Type B pancreatic cell (in vitro differentiated cells): Measurements from ENCODE around the gene GPR18. TPM values are rescaled to one million over a fixed set of nuclear protein-coding genes. Genes with fewer than 3 reads are reported as not detected.

Experiments used
- DNase-seq: peaks from one replicate; pipeline ENCODE4 v3.0.0; 2021; ENCODE audit warnings: mixed read lengths; ENCODE audit not compliant: unreplicated experiment; ENCODE audit errors: extremely low spot score
- H3K27ac Mint-ChIP-seq: 2 replicates; pipeline ENCODE4 v1.8.0; 2021; ENCODE audit warnings: mild to moderate bottlenecking, mixed read lengths
- H3K27me3 Mint-ChIP-seq: 2 replicates; pipeline ENCODE4 v1.8.0; 2021; ENCODE audit warnings: mixed read lengths
- H3K36me3 Mint-ChIP-seq: 2 replicates; pipeline ENCODE4 v1.8.0; 2021; ENCODE audit warnings: mixed read lengths
- H3K4me1 Mint-ChIP-seq: one replicate; pipeline ENCODE4 v1.8.0; 2021; ENCODE audit warnings: mixed read lengths; ENCODE audit not compliant: unreplicated experiment
- H3K4me3 Mint-ChIP-seq: 2 replicates; pipeline ENCODE4 v1.8.0; 2021; ENCODE audit warnings: mild to moderate bottlenecking, mixed read lengths
- H3K9me3 Mint-ChIP-seq: 2 replicates; pipeline ENCODE4 v1.8.0; 2021; ENCODE audit warnings: mixed read lengths
- total RNA-seq: library from RNA; stranded (reverse); gene quantifications from 2 replicates; pipeline ENCODE4 v1.2.1, GENCODE V29; 2021; ENCODE audit warnings: low replicate concordance
- TF ChIP-seq, protein P1 (sequence below): fragments of 200-600 bp; sonication (generic); conservative IDR thresholded peaks from 2 replicates; pipeline ENCODE4 v1.5.0; 2021; ENCODE audit warnings: antibody characterized with exemption, mild to moderate bottlenecking

The GPR18 gene
- total RNA-seq, 1 donor from 2014 or later = not detected

DNA sequence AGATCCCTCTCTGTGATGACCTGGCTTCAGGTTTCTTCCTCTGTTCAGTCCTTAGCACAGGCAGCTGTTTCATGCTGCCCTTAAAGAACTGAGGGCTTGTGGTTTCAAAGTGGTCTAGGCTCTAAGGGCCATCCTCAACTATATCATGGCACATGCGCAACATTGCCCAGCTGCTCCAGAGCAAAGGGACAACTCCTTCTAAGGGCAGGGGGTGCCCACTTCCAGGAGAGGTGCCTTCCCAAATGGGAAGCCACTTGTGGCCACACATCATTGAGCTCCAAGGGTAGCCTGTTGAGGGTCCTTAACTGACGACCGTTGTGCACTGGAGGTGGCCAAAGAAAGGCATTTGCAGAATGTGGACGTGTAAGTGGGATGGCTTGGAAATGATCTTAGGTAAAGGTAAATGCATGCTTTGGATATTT, 41.8 kb upstream of the GPR18 start:
- Mint-ChIP-seq H3K4me3 (no peak overlapping the region), H3K36me3 (peaks cover 18% of the 10 kb centered on the region), H3K9me3 (no peaks in the 10 kb centered on the region), H3K27ac (no peak overlapping the region), H3K4me1 (peaks cover 5% of the 10 kb centered on the region), H3K27me3 (no peaks in the 10 kb centered on the region)
- TF ChIP-seq, protein P1, sequence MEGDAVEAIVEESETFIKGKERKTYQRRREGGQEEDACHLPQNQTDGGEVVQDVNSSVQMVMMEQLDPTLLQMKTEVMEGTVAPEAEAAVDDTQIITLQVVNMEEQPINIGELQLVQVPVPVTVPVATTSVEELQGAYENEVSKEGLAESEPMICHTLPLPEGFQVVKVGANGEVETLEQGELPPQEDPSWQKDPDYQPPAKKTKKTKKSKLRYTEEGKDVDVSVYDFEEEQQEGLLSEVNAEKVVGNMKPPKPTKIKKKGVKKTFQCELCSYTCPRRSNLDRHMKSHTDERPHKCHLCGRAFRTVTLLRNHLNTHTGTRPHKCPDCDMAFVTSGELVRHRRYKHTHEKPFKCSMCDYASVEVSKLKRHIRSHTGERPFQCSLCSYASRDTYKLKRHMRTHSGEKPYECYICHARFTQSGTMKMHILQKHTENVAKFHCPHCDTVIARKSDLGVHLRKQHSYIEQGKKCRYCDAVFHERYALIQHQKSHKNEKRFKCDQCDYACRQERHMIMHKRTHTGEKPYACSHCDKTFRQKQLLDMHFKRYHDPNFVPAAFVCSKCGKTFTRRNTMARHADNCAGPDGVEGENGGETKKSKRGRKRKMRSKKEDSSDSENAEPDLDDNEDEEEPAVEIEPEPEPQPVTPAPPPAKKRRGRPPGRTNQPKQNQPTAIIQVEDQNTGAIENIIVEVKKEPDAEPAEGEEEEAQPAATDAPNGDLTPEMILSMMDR = no peak
- no peak for DNase-seq

DNA sequence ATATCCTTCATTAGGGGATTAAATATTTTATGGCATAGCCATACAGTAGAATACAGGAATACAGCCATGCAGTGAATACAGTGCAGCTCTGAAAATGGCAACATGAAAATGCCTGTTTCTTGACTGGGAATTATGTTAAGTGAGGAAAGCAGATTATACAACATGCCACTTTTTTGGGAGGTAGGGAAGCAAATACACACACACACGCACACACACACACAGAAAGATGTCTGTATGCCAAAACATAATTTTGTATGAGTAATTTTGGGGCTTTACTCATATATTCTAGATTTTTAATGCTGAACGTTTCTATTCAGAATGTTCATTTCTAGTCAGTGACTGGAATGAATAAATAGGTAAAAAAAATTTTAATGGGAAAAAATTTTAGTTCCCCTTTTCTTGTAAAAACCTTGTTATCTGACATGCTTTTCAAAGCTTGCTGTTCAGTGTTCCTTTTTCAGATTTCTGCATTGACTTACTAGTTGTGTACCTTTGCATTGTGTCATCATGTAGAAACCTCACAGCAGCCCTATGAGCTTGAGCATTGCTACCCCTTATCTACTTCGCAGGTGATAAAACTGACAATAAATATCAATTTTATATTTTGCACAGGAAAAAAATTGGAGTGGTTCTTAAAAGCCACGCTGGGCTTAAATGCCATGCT, 41.2 kb upstream of the GPR18 start:
- no peaks in the 10 kb centered on the region for H3K9me3 Mint-ChIP-seq
- TF ChIP-seq, protein P1 = no peak
- peaks cover 15% of the 10 kb centered on the region for H3K36me3 Mint-ChIP-seq
- peaks cover 5% of the 10 kb centered on the region for H3K4me1 Mint-ChIP-seq
- DNase-seq = no peak
- no peak overlapping the region for H3K27ac Mint-ChIP-seq
- no peaks in the 10 kb centered on the region for H3K27me3 Mint-ChIP-seq
- H3K4me3 Mint-ChIP-seq = no peak overlapping the region

DNA sequence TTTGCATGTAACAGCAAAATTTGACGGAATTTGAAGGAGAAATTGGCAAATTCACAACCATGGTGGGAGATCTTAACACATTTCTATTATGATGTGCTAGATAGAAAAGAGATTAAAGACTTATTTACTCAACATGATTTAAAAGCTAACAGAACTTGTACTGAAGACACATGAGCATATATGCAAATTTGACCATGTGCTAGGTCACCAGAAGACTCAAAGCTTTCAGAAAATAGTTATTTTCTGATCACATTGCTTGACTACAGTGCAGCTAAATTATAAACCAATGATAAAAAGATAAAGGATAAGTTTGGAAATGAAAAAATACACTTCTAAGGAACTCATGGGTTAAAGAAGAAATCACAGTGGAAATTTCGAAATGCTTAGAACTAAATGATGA, 39.9 kb upstream of the GPR18 start:
- Mint-ChIP-seq H3K4me3 (no peak overlapping the region), H3K27me3 (no peaks in the 10 kb centered on the region), H3K27ac (no peak overlapping the region), H3K4me1 (peaks cover 5% of the 10 kb centered on the region), H3K9me3 (no peaks in the 10 kb centered on the region), H3K36me3 (peaks cover 4% of the 10 kb centered on the region)
- no peak for DNase-seq
- TF ChIP-seq, protein P1 = no peak

DNA sequence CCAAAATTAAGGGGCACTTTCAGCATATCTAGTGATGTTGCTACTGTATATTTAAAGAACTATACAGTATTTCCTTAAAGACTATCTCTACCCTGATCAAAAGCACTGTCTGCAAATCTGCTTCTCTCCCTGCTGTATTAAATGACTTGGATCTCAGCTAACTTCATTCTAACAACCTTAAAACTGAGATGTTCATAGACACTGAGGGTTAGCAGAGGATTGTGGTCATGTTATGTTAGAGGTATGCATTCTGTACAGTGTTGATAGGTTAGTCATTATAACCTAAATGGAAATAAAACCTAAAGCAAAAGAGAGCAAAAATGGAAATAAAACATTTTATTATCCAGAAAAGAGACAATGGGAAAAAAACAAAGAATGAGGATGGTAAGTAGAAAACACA, 39.2 kb upstream of the GPR18 start:
- H3K9me3 Mint-ChIP-seq = no peaks in the 10 kb centered on the region
- peaks cover 5% of the 10 kb centered on the region for H3K4me1 Mint-ChIP-seq
- no peaks in the 10 kb centered on the region for H3K27me3 Mint-ChIP-seq
- TF ChIP-seq, protein P1 = no peak
- DNase-seq = no peak
- peaks cover 4% of the 10 kb centered on the region for H3K36me3 Mint-ChIP-seq
- H3K27ac Mint-ChIP-seq = no peak overlapping the region
- no peak overlapping the region for H3K4me3 Mint-ChIP-seq

DNA sequence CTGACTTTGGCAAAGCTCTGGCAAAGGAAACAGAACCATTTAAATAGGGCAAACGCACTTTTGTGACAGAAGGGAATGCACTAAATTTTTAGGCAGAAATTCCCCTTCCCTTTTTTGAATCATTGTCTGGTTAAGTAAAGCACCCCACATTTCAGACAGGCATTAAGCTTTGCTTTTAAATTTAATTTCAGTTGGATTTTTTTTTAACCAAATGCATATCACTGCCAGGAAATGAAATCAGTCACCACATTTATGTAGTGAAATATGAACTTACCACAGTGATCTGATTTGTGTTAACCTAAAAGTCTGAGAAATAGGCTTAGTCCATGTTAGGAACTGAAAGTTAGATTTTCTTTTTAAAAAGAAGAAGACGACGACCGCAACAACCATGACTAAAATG, 38.2 kb upstream of the GPR18 start:
- Mint-ChIP-seq H3K9me3 (no peaks in the 10 kb centered on the region), H3K4me1 (peaks cover 5% of the 10 kb centered on the region), H3K27ac (no peak overlapping the region), H3K36me3 (no peaks in the 10 kb centered on the region), H3K27me3 (no peaks in the 10 kb centered on the region), H3K4me3 (no peak overlapping the region)
- no peak for DNase-seq
- TF ChIP-seq, protein P1 = no peak
